Naive thymus-derived CD4-positive, alpha-beta T cell (primary cell): ENCODE measurements around the gene CAMK2G. TPM values are rescaled to one million over a fixed set of nuclear protein-coding genes. Genes with fewer than 3 reads are reported as not detected.

ENCODE experiments used
- ATAC-seq: fragments of 150-1000 bp; cut with Tn5 transposase; 2 replicates; pipeline ENCODE4 v1.10.0; 2021; ENCODE audit warnings: mild to moderate bottlenecking, moderate library complexity
- CTCF ChIA-PET: fragments of 350-600 bp; sonication (Branson Sonifier 250); formaldehyde crosslinking; loops from one replicate; lab custom pipeline; 2021; ENCODE audit warnings: antibody characterized with exemption; lab: Charles Lee
- POLR2A ChIA-PET: fragments of 350-600 bp; sonication (Branson Sonifier 250); formaldehyde crosslinking; loops from one replicate; lab custom pipeline; 2021; ENCODE audit warnings: antibody characterized with exemption, inconsistent platforms; lab: Charles Lee
- DNase-seq, 9 donors: peaks; one replicate each; pipeline versions ENCODE4 v3.0.0 to v3.0.0-alpha.2; 2020 to 2022; ENCODE audit warnings: mixed read lengths in 1 of 9
- H3K27ac ChIP-seq: one replicate; pipeline ENCODE4 v1.7.0; 2013; ENCODE audit warnings: mild to moderate bottlenecking, low read depth, low read length, moderate library complexity
- H3K27me3 ChIP-seq, 2 donors: one replicate each; pipeline ENCODE4 v1.7.0; 2013; ENCODE audit warnings: low read length in 2 of 2, mild to moderate bottlenecking in 2 of 2, moderate library complexity in 2 of 2; ENCODE audit not compliant: control insufficient read depth in 2 of 2, insufficient read depth in 2 of 2
- H3K36me3 ChIP-seq, 3 experiments: 1 replicate in 2 of 3; 2 replicates in 1 of 3; pipeline ENCODE4 v1.7.0; 2013; ENCODE audit warnings: low read length in 3 of 3, mild to moderate bottlenecking in 3 of 3, moderate library complexity in 1 of 3; ENCODE audit not compliant: insufficient read depth in 3 of 3, control insufficient read depth in 2 of 3
- H3K4me1 ChIP-seq, 2 donors: one replicate each; pipeline ENCODE4 v1.7.0; 2013; ENCODE audit warnings: low read length in 2 of 2, mild to moderate bottlenecking in 2 of 2, moderate library complexity in 1 of 2; ENCODE audit not compliant: control insufficient read depth in 2 of 2, insufficient read depth in 2 of 2
- H3K4me3 ChIP-seq: 2 replicates; pipeline ENCODE4 v1.7.0; 2013; ENCODE audit warnings: mild to moderate bottlenecking, low read length
- H3K9me3 ChIP-seq, 3 experiments: 1 replicate in 2 of 3; 2 replicates in 1 of 3; pipeline ENCODE4 v1.7.0; 2013; ENCODE audit warnings: low read length in 3 of 3; ENCODE audit not compliant: control insufficient read depth in 2 of 3
- H3K27ac Mint-ChIP-seq, 9 donors: one replicate each; pipeline ENCODE4 v1.8.0; 2020 to 2022; ENCODE audit warnings: mixed read lengths in 9 of 9, mild to moderate bottlenecking in 8 of 9, moderate library complexity in 5 of 9, inconsistent platforms in 2 of 9
- H3K27me3 Mint-ChIP-seq, 5 donors: one replicate each; pipeline ENCODE4 v1.8.0; 2021 to 2022; ENCODE audit warnings: mixed read lengths in 5 of 5, mild to moderate bottlenecking in 1 of 5
- H3K36me3 Mint-ChIP-seq, 5 donors: one replicate each; pipeline ENCODE4 v1.8.0; 2020 to 2022; ENCODE audit warnings: mixed read lengths in 5 of 5, mild to moderate bottlenecking in 3 of 5, inconsistent platforms in 1 of 5
- H3K4me1 Mint-ChIP-seq, 7 donors: one replicate each; pipeline ENCODE4 v1.8.0; 2020 to 2022; ENCODE audit warnings: mixed read lengths in 7 of 7, mild to moderate bottlenecking in 3 of 7, inconsistent platforms in 1 of 7
- H3K4me3 Mint-ChIP-seq, 10 donors: one replicate each; pipeline ENCODE4 v1.8.0; 2020 to 2022; ENCODE audit warnings: mild to moderate bottlenecking in 10 of 10, mixed read lengths in 10 of 10, moderate library complexity in 6 of 10, inconsistent platforms in 2 of 10
- H3K9me3 Mint-ChIP-seq, 11 donors: one replicate each; pipeline ENCODE4 v1.8.0; 2020 to 2022; ENCODE audit warnings: mixed read lengths in 11 of 11, mild to moderate bottlenecking in 4 of 11, inconsistent platforms in 1 of 11, moderate library complexity in 1 of 11
- intact Hi-C, 2 donors: fragments of 100-400 bp; cut with micrococcal nuclease; formaldehyde crosslinking; loops; one replicate each; pipeline ENCODE4 v1.15.1; 2023
- polyA plus RNA-seq, 2 donors: library from polyadenylated mRNA; unstranded; fragments of 300-500 nt; fragmentation: Illumina TruSeq; gene quantifications; one replicate each; pipeline ENCODE4 v1.2.3, GENCODE V29; 2021
- total RNA-seq, 6 experiments: library from RNA in 5 of 6; stranded (reverse) in 5 of 6; gene quantifications; 1 replicate in 5 of 6; 2 replicates in 1 of 6; pipeline ENCODE4 v1.2.3 and lab custom pipeline; 2021 to 2026

Gene CAMK2G
- total and polyA plus RNA-seq, 7 experiments from 2014 or later, result 5.6 to 70.9 (median 54.6) TPM

GRCh38 chr10:73793456-73793855 lies 80.9 kb downstream of the CAMK2G start:
- peaks cover 0 to 7% (median 5%) of the 10 kb centered on the region in 7 donors for H3K4me1 Mint-ChIP-seq
- no peak overlapping the region for H3K4me3 ChIP-seq
- H3K27ac ChIP-seq, result no peak overlapping the region
- no peaks in the 10 kb centered on the region for H3K27me3 ChIP-seq
- H3K36me3 Mint-ChIP-seq, result peaks cover 4 to 50% (median 23%) of the 10 kb centered on the region in 5 donors
- intact Hi-C loops, result no loop called here
- POLR2A ChIA-PET, result interaction anchor here (0.6 to 6.4 kb wide), 5 partner anchors 11 to 226 kb away, joined by 3 to 42 read pairs (median 3); no protein-coding TSS in a partner anchor
- peak overlapping the region in 7 of 9 donors; percentile 32 to 74 (median 66) for H3K27ac Mint-ChIP-seq
- ATAC-seq (no peak), DNase-seq (no peak)
- H3K4me1 ChIP-seq, result no peaks in the 10 kb centered on the region
- no peak overlapping the region for H3K4me3 Mint-ChIP-seq
- peaks cover 0 to 1% (median 0%) of the 10 kb centered on the region in 11 donors for H3K9me3 Mint-ChIP-seq
- CTCF ChIA-PET, result interaction anchor here (0.8 kb wide), 1 partner anchor 147 kb away, joined by 4 read pairs; no protein-coding TSS in a partner anchor
- no peaks in the 10 kb centered on the region for H3K27me3 Mint-ChIP-seq
- no peaks in the 10 kb centered on the region for H3K9me3 ChIP-seq
- H3K36me3 ChIP-seq, result peaks cover 15 to 87% (median 42%) of the 10 kb centered on the region in 3 experiments

- no peak for ATAC-seq
- H3K9me3 Mint-ChIP-seq, result peaks cover 0 to 1% (median 0%) of the 10 kb centered on the region in 11 donors
- H3K27ac Mint-ChIP-seq, result no peak overlapping the region
- H3K4me1 Mint-ChIP-seq, result peaks cover 5 to 15% (median 10%) of the 10 kb centered on the region in 7 donors
- POLR2A ChIA-PET, result interaction anchor here (0.5 to 6.4 kb wide), 3 partner anchors 16 to 67 kb away, joined by 3 to 42 read pairs (median 3); no protein-coding TSS in a partner anchor
- no peaks in the 10 kb centered on the region for H3K27me3 ChIP-seq
- H3K36me3 Mint-ChIP-seq, result peaks cover 4 to 45% (median 20%) of the 10 kb centered on the region in 5 donors
- H3K27ac ChIP-seq, result no peak overlapping the region
- intact Hi-C loops, result no loop called here
- no peaks in the 10 kb centered on the region for H3K27me3 Mint-ChIP-seq
- peaks cover 4 to 9% of the 10 kb centered on the region in 2 donors for H3K4me1 ChIP-seq
- H3K4me3 Mint-ChIP-seq, result no peak overlapping the region
- peaks cover 12 to 75% (median 42%) of the 10 kb centered on the region in 3 experiments for H3K36me3 ChIP-seq
- CTCF ChIA-PET, result no interaction called here
- no peak overlapping the region for H3K4me3 ChIP-seq
- H3K9me3 ChIP-seq, result no peaks in the 10 kb centered on the region
- no peak for DNase-seq
Measured at GRCh38 chr10:73791871-73792400, 82.4 kb downstream of the CAMK2G start.

GRCh38 chr10:73790886-73791625 lies 83.3 kb downstream of the CAMK2G start:
- ATAC-seq (no peak), DNase-seq (no peak)
- ChIA-PET CTCF (no interaction called here), POLR2A (interaction anchor here (0.7 to 6.4 kb wide), 2 partner anchors 17 to 29 kb away, joined by 3 to 42 read pairs; no protein-coding TSS in a partner anchor)
- peaks cover 0 to 1% (median 0%) of the 10 kb centered on the region in 11 donors for H3K9me3 Mint-ChIP-seq
- Histone ChIP-seq H3K4me3 (no peak overlapping the region), H3K27ac (no peak overlapping the region), H3K36me3 (peaks cover 9 to 66% (median 42%) of the 10 kb centered on the region in 3 experiments), H3K4me1 (peaks cover 11 to 18% of the 10 kb centered on the region in 2 donors), H3K9me3 (no peaks in the 10 kb centered on the region), H3K27me3 (no peaks in the 10 kb centered on the region)
- intact Hi-C loops, result no loop called here
- no peak overlapping the region for H3K4me3 Mint-ChIP-seq
- H3K36me3 Mint-ChIP-seq, result peaks cover 2 to 40% (median 20%) of the 10 kb centered on the region in 5 donors
- H3K27me3 Mint-ChIP-seq, result no peaks in the 10 kb centered on the region
- peaks cover 11 to 22% (median 19%) of the 10 kb centered on the region in 7 donors for H3K4me1 Mint-ChIP-seq
- no peak overlapping the region for H3K27ac Mint-ChIP-seq

- H3K27me3 ChIP-seq, result no peaks in the 10 kb centered on the region
- H3K36me3 ChIP-seq, result peaks cover 9 to 57% (median 35%) of the 10 kb centered on the region in 3 experiments
- ATAC-seq, result no peak
- H3K9me3 ChIP-seq, result no peaks in the 10 kb centered on the region
- H3K27ac Mint-ChIP-seq, result no peak overlapping the region
- H3K9me3 Mint-ChIP-seq, result peaks cover 0 to 3% (median 0%) of the 10 kb centered on the region in 11 donors
- POLR2A ChIA-PET, result interaction anchor here (0.6 to 13.2 kb wide), 3 partner anchors 9 to 1006 kb away, joined by 3 to 150 read pairs (median 3); partner anchors contain the start of gene NDST2
- CTCF ChIA-PET, result no interaction called here
- H3K4me3 Mint-ChIP-seq, result peak overlapping the region in 2 of 10 donors; percentile 7 to 51
- no peak for DNase-seq
- H3K4me1 ChIP-seq, result peaks cover 16 to 22% of the 10 kb centered on the region in 2 donors
- no peaks in the 10 kb centered on the region for H3K27me3 Mint-ChIP-seq
- H3K36me3 Mint-ChIP-seq, result peaks cover 4 to 33% (median 15%) of the 10 kb centered on the region in 5 donors
- intact Hi-C loops, result loop anchor here in 1 of 2 donors (5.0 kb wide), 1 partner anchor 292 kb away; the partner anchor contains the start of gene PPP3CB
- H3K27ac ChIP-seq, result no peak overlapping the region
- peaks cover 16 to 30% (median 26%) of the 10 kb centered on the region in 7 donors for H3K4me1 Mint-ChIP-seq
- no peak overlapping the region for H3K4me3 ChIP-seq
Measured at GRCh38 chr10:73789659-73790055, 84.7 kb downstream of the CAMK2G start.

- peaks cover 18 to 23% of the 10 kb centered on the region in 2 donors for H3K4me1 ChIP-seq
- peaks cover 4 to 28% (median 15%) of the 10 kb centered on the region in 5 donors for H3K36me3 Mint-ChIP-seq
- ChIA-PET CTCF (no interaction called here), POLR2A (interaction anchor here (0.6 to 13.2 kb wide), 6 partner anchors 10 to 1006 kb away, joined by 3 to 185 read pairs (median 4); partner anchors contain the start of gene NDST2)
- no peaks in the 10 kb centered on the region for H3K27me3 Mint-ChIP-seq
- H3K4me3 Mint-ChIP-seq, result peak overlapping the region in 2 of 10 donors; percentile 7 to 51
- H3K27ac ChIP-seq, result no peak overlapping the region
- DNase-seq, result no peak
- no peaks in the 10 kb centered on the region for H3K9me3 ChIP-seq
- ATAC-seq, result no peak
- H3K9me3 Mint-ChIP-seq, result peaks cover 0 to 3% (median 0%) of the 10 kb centered on the region in 11 donors
- H3K27ac Mint-ChIP-seq, result no peak overlapping the region
- intact Hi-C loops, result loop anchor here in 1 of 2 donors (5.0 kb wide), 1 partner anchor 292 kb away; the partner anchor contains the start of gene PPP3CB
- peaks cover 16 to 32% (median 28%) of the 10 kb centered on the region in 7 donors for H3K4me1 Mint-ChIP-seq
- H3K36me3 ChIP-seq, result peaks cover 6 to 51% (median 29%) of the 10 kb centered on the region in 3 experiments
- H3K27me3 ChIP-seq, result no peaks in the 10 kb centered on the region
- H3K4me3 ChIP-seq, result no peak overlapping the region
Measured at GRCh38 chr10:73788864-73789658, 85.3 kb downstream of the CAMK2G start.
